NCI-H345 treated with DMSO at 0.1 percent for 48 hours (cell line): Measurements from ENCODE around the gene PACRG.

Experiments
- DNase-seq: peaks from one replicate; lab custom pipeline; 2025; ENCODE audit not compliant: unreplicated experiment; lab: John Stamatoyannopoulos, UW

PACRG gene

DNA sequence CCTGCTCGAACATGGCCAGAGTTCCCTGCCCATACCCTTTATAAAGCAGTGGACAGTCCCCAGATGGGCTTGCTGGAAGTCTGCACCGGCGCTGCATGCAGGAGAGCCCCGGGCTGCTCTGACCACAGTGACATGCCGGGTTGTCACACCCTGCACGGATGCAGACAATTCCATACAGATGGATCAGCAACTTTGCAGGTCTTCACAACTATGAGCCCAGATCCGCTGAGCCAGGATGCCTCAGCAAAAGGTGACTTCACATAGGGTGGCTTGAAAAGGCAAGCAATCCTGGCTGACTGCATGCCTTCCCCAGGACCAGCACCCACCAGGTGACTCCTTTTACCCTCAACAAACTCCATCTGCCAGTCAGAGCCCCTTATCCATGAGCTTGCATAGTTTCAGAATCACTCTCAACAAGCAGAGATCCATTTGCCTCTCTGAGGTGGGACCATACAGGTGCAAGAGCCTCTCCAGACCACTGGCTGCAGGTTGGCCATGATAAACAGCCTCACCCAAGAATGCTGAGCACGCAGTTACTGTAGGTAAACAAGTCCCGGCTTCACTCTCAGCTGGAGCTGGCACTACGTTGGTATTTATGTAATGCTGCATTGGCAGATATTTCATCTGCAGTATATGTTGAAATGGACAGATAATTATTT lies 503.7 kb downstream of the PACRG start:
- no peak for DNase-seq

GRCh38 chr6:163232015-163232523 lies 504.3 kb downstream of the PACRG start:
- no peak for DNase-seq

- no peak for DNase-seq
Observed at GRCh38 chr6:163232649-163233048, 504.9 kb downstream of the PACRG start.

GRCh38 chr6:163237110-163237509 lies 509.3 kb downstream of the PACRG start:
- no peak for DNase-seq

DNA sequence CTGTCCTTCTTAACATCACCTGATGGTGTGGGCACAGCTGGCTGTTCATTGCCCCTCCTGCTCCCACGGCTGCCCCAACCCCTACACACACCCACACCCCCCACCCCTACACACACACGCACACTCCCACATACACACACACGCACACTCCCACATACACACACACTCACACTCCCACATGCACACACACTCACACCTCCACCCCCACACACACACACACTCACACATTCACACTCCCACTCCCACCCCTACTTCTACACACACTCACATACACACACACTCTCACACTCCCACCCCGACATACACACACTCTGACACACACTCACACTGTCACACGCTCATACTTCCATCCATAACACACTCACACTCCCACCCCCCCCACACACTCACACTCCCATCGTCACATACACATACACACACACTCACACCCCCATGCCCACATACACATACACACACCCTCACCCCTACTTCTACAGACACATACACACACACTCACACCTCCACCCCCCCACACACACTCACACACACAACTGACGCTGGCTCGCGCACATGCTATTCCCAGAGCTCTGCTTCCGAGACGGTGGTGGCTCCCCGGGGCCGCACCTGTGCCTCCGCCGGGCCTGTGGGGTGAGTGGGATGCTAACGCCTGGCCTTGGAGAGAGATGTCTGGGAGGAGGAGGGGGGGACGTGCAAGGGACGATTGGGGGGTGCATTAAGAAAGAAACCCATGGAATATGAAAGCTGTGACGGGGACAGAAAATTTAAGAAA lies 512.0 kb downstream of the PACRG start:
- DNase-seq: no peak

GRCh38 chr6:163240556-163240955 lies 512.8 kb downstream of the PACRG start:
- no peak for DNase-seq

DNA sequence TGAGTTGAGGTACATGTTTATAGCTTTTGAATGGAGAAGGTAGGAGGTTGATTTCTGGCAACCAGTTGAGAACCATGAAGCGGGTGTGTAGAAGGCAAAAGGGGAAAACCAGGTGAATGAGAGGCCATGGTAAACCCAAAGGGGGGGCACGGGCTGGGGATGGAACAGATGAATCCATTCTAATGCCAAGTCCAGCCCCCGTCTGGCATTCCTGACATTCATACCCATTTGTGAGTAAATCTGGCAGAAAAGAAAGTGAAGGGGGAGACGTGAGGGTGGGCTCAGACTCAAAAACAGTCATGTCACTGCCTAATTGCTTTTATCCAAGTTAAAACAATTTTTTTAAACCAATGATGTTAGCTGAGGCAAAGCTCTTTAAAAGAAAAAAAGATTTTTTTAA lies 513.9 kb downstream of the PACRG start:
- no peak for DNase-seq

DNA sequence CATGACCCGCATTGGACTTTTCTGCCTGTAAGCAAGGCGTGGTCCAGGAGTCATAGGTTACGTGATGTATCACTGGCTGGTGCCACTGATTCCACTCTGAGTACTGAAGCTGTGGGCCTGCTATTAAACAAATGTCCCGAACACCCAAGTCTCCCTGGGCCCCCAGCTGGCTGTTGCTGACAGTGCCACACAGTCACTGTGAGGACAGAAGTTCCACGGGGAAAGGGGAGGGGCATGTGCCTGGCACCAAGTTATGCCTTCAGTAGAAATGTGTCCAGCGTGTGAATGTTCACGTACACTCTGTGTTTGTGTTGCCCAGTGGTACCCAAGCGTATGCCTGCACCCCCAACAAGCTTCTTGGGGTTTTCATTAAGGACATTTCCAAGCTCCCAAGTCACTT lies 515.3 kb downstream of the PACRG start:
- DNase-seq: no peak

GRCh38 chr6:163243692-163244589 lies 516.2 kb downstream of the PACRG start:
- no peak for DNase-seq

DNA sequence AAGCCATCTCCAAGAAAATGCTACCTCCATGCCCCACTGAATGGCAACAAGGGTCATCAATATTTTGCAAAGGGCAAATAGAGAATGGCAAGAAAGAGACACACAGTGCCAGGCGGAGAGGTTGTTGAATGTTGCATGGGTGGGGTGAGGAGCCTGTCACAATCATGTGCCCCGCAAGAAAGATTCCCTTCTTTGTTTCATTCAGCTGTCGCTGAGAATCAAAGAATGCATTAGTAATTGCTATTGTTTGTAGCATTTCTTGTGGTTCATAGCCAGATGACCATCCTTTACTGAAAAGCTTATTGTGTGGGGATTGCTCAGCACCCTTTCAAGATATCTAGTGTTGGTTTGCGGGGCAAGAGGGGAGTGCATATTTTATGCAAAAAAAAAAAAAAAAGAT lies 520.3 kb downstream of the PACRG start:
- DNase-seq: no peak

- no peak for DNase-seq
Observed at GRCh38 chr6:163249651-163250101, 521.9 kb downstream of the PACRG start.

GRCh38 chr6:163250116-163250515 lies 522.3 kb downstream of the PACRG start:
- DNase-seq: no peak

- no peak for DNase-seq
Observed at GRCh38 chr6:163252061-163252591, 524.4 kb downstream of the PACRG start.

DNA sequence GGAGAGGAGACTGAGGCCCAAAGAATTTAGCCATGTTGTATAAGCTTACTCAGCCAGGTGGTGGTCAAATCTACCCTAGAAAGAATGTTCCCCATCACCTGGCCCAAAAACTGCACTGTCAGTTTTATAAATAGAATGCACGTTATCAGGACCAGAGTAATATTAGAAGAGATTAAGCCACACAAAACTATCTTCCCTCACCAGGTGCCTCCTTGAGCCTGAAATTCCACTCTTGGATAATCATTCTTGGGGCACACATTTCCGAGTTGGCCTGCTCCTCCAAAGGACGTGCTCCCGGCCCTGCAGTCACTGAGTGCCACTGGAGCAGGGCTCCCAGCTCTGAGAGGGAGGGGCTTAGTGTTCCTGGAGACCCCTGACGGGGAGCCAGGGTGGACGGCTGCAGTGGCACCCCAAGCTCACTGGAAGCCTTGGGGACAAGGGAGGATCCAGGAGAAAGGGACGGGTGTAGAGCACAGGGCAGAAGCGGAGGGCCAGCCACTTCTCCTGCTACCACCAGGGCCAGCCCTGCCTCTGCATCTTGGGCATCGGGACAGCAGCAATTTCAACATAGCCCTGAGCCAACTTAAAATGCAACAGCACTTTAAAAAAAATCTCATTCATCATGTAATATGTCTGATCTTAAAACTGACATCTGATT lies 525.9 kb downstream of the PACRG start:
- no peak for DNase-seq

- DNase-seq: no peak
Observed at GRCh38 chr6:163254341-163254835, 526.6 kb downstream of the PACRG start.

GRCh38 chr6:163255265-163255664 lies 527.5 kb downstream of the PACRG start:
- DNase-seq: no peak

- no peak for DNase-seq
Observed at GRCh38 chr6:163259689-163260088, 531.9 kb downstream of the PACRG start.

- DNase-seq: no peak
Observed at GRCh38 chr6:163260111-163260895, 532.5 kb downstream of the PACRG start.

GRCh38 chr6:163260911-163261310 lies 533.1 kb downstream of the PACRG start:
- no peak for DNase-seq

GRCh38 chr6:163261361-163261760 lies 533.6 kb downstream of the PACRG start:
- DNase-seq: no peak
